Left lung (tissue), 10 donors: ENCODE results near the gene CNDP1. TPM values are rescaled to one million over a fixed set of nuclear protein-coding genes. Genes with fewer than 3 reads are reported as not detected.
"Not testable (repeated sequence)": the region's sequence is repeated elsewhere in the genome, so short reads cannot be mapped to it uniquely, and the experiment has no call there.

Experiments
- ATAC-seq: fragments of 200-7000 bp; cut with Tn5 transposase; one replicate; pipeline ENCODE4 v1.9.1; 2020; ENCODE audit warnings: moderate library complexity
- DNase-seq, 4 donors: peaks; one replicate each; pipeline ENCODE4 v3.0.0-alpha.2; 2013 to 2020
- H3K27ac ChIP-seq, 2 donors: fragments of 200-600 bp; sonication (generic) in 1 of 2; one replicate each; pipeline versions ENCODE4 v1.5.0 to v1.8.0; 2020 to 2021
- H3K27me3 ChIP-seq, 2 donors: fragments of 200-600 bp; sonication (generic) in 1 of 2; one replicate each; pipeline versions ENCODE4 v1.5.0 to v1.8.0; 2020 to 2021
- H3K36me3 ChIP-seq, 2 donors: fragments of 200-600 bp; sonication (generic) in 1 of 2; one replicate each; pipeline versions ENCODE4 v1.5.0 to v1.8.0; 2020 to 2021
- H3K4me1 ChIP-seq, 2 donors: fragments of 200-600 bp; one replicate each; pipeline ENCODE4 v1.8.0; 2021
- H3K4me3 ChIP-seq, 2 donors: fragments of 200-600 bp; sonication (generic) in 1 of 2; one replicate each; pipeline versions ENCODE4 v1.5.0 to v1.8.0; 2020 to 2021; ENCODE audit warnings: mild to moderate bottlenecking in 1 of 2
- H3K9me3 ChIP-seq, 2 donors: fragments of 200-600 bp; sonication (generic) in 1 of 2; one replicate each; pipeline versions ENCODE4 v1.5.0 to v1.8.0; 2020 to 2021
- CTCF ChIP-seq, 2 donors: fragments of 200-600 bp; sonication (generic) in 1 of 2; IDR thresholded peaks; one replicate each; pipeline versions ENCODE4 v1.5.0 to v1.8.0; 2021; ENCODE audit warnings: antibody characterized with exemption in 2 of 2
- intact Hi-C, 2 donors: fragments of 100-400 bp; cut with DNase I; formaldehyde crosslinking; loops; one replicate each; pipeline versions ENCODE4 v1.11.2 to v1.14.2; 2022
- polyA plus RNA-seq, 6 donors: library from polyadenylated mRNA; unstranded; fragments of 120-200 nt; gene quantifications; one replicate each; pipeline ENCODE4 v1.2.1, GENCODE V29; 2013; ENCODE audit not compliant: insufficient read length in 6 of 6
- total RNA-seq, 2 donors: library from RNA; stranded (reverse); fragmentation: NEBNext Ultra II Directional; extraction: Animal tissue kit (Norgen Biotek cat#: 25700); gene quantifications; one replicate each; pipeline ENCODE4 v1.2.1, GENCODE V29; 2021
- donor health status: DM: no; HTN: yes; CAD: no.
- donor health status: DM: no; HTN: no; CAD: no.

CNDP1 gene
- total and polyA plus RNA-seq, 8 donors, result 0.20 to 0.56 (median 0.37) TPM; not detected in 2

GRCh38 chr18:74520096-74520833, 14.0 kb upstream of the CNDP1 start:
- no peak overlapping the region for H3K27ac ChIP-seq
- peaks cover 0 to 73% of the 10 kb centered on the region in 2 donors for H3K36me3 ChIP-seq
- TF ChIP-seq CTCF (IDR thresholded peaks at IDR 0.05), result no peak
- H3K4me1 ChIP-seq, result peaks cover 0 to 11% of the 10 kb centered on the region in 2 donors
- DNase-seq (no peak), ATAC-seq (no peak)
- intact Hi-C loops, result no loop called here
- no peaks in the 10 kb centered on the region for H3K27me3 ChIP-seq
- no peaks in the 10 kb centered on the region for H3K9me3 ChIP-seq
- no peak overlapping the region for H3K4me3 ChIP-seq

GRCh38 chr18:74521068-74521725, 13.1 kb upstream of the CNDP1 start:
- ATAC-seq (no peak), DNase-seq (no peak)
- no peak overlapping the region for H3K4me3 ChIP-seq
- H3K9me3 ChIP-seq, result no peaks in the 10 kb centered on the region
- no peak overlapping the region for H3K27ac ChIP-seq
- TF ChIP-seq CTCF (IDR thresholded peaks at IDR 0.05), result no peak
- no peaks in the 10 kb centered on the region for H3K27me3 ChIP-seq
- H3K4me1 ChIP-seq, result peaks cover 0 to 11% of the 10 kb centered on the region in 2 donors
- intact Hi-C loops, result no loop called here
- peaks cover 0 to 64% of the 10 kb centered on the region in 2 donors for H3K36me3 ChIP-seq

- Histone ChIP-seq H3K9me3 (no peaks in the 10 kb centered on the region), H3K4me1 (peaks cover 0 to 11% of the 10 kb centered on the region in 2 donors), H3K27ac (peak overlapping the region in 1 of 2 donors; percentile 46), H3K36me3 (peaks cover 0 to 47% of the 10 kb centered on the region in 2 donors), H3K4me3 (no peak overlapping the region), H3K27me3 (no peaks in the 10 kb centered on the region)
- intact Hi-C loops, result no loop called here
- no peak for ATAC-seq
- TF ChIP-seq CTCF (IDR thresholded peaks at IDR 0.05), result no peak
- no peak for DNase-seq
Measured at GRCh38 chr18:74522635-74523548, 11.4 kb upstream of the CNDP1 start.

GRCh38 chr18:74524097-74524496, 10.2 kb upstream of the CNDP1 start:
- Histone ChIP-seq H3K4me3 (no peak overlapping the region), H3K36me3 (peaks cover 0 to 34% of the 10 kb centered on the region in 2 donors), H3K4me1 (peaks cover 0 to 11% of the 10 kb centered on the region in 2 donors), H3K27ac (peak overlapping the region in 1 of 2 donors; percentile 46), H3K9me3 (no peaks in the 10 kb centered on the region), H3K27me3 (no peaks in the 10 kb centered on the region)
- TF ChIP-seq CTCF (IDR thresholded peaks at IDR 0.05), result no peak
- DNase-seq, result no peak
- no peak for ATAC-seq
- intact Hi-C loops, result no loop called here

GRCh38 chr18:74524915-74525314, 9.4 kb upstream of the CNDP1 start:
- H3K9me3 ChIP-seq, H3K27ac ChIP-seq, DNase-seq, ATAC-seq, H3K27me3 ChIP-seq, H3K4me3 ChIP-seq, intact Hi-C loops: not testable (repeated sequence)
- Histone ChIP-seq H3K4me1 (peaks cover 0 to 11% of the 10 kb centered on the region in 2 donors), H3K36me3 (peaks cover 0 to 26% of the 10 kb centered on the region in 2 donors)
